GM18499 (cell line): ENCODE measurements around the gene TRIM41.
"Not testable (repeated sequence)": the region's sequence is repeated elsewhere in the genome, so short reads cannot be mapped to it uniquely, and the experiment has no call there.

Experiments used
- ATAC-seq: cut with Tn5 transposase; IDR thresholded peaks from one replicate; pipeline ENCODE4 v1.9.1; 2021; ENCODE audit warnings: moderate number of reproducible peaks; ENCODE audit not compliant: insufficient read depth, unreplicated experiment

TRIM41 gene

GRCh38 chr5:181245427-181246275 lies 22.6 kb downstream of the TRIM41 start:
- ATAC-seq: no peak

- no peak for ATAC-seq
These were observed 23.4 kb downstream of the TRIM41 start for GRCh38 chr5:181246276-181247049.

- no peak for ATAC-seq
These were observed 25.2 kb downstream of the TRIM41 start for GRCh38 chr5:181248277-181248676.

- no peak for ATAC-seq
These were observed 32.2 kb downstream of the TRIM41 start for GRCh38 chr5:181255276-181255675.

- ATAC-seq: no peak
These were observed 32.9 kb downstream of the TRIM41 start for GRCh38 chr5:181255836-181256578.

- ATAC-seq: no peak
These were observed 35.5 kb downstream of the TRIM41 start for GRCh38 chr5:181258576-181258975.

- ATAC-seq: no peak
These were observed 36.2 kb downstream of the TRIM41 start for GRCh38 chr5:181259283-181259682.

- ATAC-seq: no peak
These were observed 37.1 kb downstream of the TRIM41 start for GRCh38 chr5:181259974-181260719.

GRCh38 chr5:181260720-181261319 lies 37.7 kb downstream of the TRIM41 start, which contains the start of gene TRIM52:
TRIM52 (minus strand) TSS chr5:181261143; CDS start chr5:181260813, 330 bp downstream.
- no peak for ATAC-seq

GRCh38 chr5:181261320-181262049 lies 38.4 kb downstream of the TRIM41 start:
- no peak for ATAC-seq

- ATAC-seq: no peak
These were observed 40.6 kb downstream of the TRIM41 start for GRCh38 chr5:181263633-181264032.

- no peak for ATAC-seq
These were observed 42.1 kb downstream of the TRIM41 start for GRCh38 chr5:181265092-181265671.

GRCh38 chr5:181267291-181267904 lies 44.3 kb downstream of the TRIM41 start:
- not testable (repeated sequence) for ATAC-seq

- ATAC-seq: not testable (repeated sequence)
These were observed 44.8 kb downstream of the TRIM41 start for GRCh38 chr5:181267907-181268306.

- ATAC-seq: no peak
These were observed 48.0 kb downstream of the TRIM41 start for GRCh38 chr5:181271081-181271480.

GRCh38 chr5:181273433-181273744 lies 50.3 kb downstream of the TRIM41 start:
- not testable (repeated sequence) for ATAC-seq

GRCh38 chr5:181280251-181280762 lies 57.2 kb downstream of the TRIM41 start:
- no peak for ATAC-seq
